NCI-H2171 treated with DMSO at 0.1 percent for 48 hours (cell line): ENCODE measurements around the gene B4GALT2.
A peak's percentile ranks its signal among the peaks of the same experiment; 100 is the strongest.

Source experiments
- DNase-seq: peaks from one replicate; lab custom pipeline; 2025; lab: John Stamatoyannopoulos, UW

Gene B4GALT2

DNA sequence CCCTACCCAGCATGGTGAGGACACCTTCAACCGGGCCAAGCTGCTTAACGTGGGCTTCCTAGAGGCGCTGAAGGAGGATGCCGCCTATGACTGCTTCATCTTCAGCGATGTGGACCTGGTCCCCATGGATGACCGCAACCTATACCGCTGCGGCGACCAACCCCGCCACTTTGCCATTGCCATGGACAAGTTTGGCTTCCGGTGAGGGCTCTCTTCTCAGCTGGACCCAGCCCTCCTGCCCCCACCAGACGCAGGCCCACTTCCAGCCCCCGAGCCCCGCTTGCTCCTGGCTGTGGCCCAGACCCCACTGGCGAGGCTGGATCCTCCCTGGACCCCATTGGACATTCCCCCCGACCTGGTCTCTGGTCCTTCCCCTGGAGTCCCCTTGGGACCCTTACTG lies 5.8 kb downstream of the B4GALT2 start:
- no peak for DNase-seq

DNA sequence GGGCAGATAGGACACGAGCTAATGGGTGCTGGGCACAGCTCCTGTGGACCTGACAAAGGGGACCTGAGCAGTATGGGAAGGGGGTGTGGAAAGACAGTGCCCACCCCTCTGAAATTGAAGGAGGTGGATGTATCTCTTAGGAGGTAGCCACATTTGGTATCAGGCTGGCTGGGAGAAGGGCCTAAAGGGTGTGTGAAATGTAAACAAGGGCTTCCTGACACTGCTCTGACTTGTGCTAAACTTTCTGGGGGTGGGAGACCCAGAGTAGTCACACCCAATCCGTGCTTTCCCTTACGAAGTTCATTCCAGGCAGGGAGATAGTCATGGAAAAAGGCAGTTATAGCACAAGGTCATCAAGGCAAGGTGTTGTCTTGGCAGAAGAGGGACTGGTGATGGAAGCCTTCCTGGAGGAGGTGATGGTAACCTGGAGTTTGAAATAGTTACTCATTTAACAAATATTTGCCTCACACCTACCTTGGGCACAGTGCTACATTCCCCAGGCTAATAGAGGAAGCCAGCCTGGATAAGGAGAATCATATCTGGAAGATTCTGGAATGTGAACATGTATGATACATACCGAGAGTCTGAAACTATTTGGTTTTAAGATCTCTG lies 7.1 kb downstream of the B4GALT2 start:
- DNase-seq = no peak

DNA sequence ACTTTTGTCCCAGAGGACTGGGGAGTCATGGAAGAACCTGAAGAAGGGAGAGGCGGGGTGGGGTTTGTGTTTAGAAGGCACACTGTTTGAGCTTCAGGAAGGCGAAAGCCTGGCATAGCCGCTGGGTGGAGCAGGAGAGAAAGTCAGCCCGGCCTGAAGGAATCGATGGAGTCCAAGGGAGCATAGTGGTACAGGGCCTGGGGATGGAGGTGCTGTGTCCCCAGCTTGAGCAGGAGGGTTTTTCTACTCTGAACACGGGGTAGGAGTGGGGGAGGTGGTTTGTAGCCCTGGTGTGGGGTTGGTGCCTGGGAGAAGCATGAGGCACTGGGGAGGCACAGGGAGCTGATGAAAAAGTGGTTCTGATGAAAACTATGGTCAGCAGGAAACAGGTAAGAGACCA lies 7.7 kb downstream of the B4GALT2 start:
- DNase-seq = no peak

DNA sequence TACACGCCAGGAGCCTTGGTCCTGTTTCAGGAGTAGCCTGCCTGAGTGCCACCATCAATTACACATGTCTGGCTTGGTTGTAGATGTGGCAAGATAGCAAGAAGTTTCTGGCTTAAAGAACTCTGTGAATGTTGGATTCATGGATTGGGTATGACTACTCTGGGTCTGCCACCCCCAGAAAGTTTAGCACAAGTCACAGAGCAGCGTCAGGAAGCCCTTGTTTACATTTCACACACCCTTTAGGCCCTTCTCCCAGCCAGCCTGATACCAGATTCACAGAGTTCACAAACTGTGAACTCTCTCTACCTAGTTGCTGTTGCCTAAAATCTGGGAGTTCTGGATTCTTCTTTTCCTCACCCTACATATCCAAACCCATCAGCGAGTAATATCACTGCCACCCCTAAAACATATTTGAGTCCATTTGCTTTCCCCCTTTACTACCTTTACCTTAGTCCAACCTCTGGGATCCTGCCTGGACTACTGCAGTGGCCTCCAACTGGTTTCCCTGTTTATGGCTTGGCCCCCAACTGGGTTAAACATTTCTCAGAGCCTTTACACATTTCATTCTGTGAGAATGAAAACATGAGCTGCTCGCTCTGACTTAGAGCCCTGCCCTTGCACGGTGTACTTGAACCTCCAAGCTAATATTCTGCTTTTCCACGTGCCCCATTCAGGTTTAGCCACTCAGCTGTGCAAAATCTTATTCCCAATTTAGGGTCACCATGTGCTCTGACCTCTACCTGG lies 8.3 kb downstream of the B4GALT2 start:
- DNase-seq = no peak

DNA sequence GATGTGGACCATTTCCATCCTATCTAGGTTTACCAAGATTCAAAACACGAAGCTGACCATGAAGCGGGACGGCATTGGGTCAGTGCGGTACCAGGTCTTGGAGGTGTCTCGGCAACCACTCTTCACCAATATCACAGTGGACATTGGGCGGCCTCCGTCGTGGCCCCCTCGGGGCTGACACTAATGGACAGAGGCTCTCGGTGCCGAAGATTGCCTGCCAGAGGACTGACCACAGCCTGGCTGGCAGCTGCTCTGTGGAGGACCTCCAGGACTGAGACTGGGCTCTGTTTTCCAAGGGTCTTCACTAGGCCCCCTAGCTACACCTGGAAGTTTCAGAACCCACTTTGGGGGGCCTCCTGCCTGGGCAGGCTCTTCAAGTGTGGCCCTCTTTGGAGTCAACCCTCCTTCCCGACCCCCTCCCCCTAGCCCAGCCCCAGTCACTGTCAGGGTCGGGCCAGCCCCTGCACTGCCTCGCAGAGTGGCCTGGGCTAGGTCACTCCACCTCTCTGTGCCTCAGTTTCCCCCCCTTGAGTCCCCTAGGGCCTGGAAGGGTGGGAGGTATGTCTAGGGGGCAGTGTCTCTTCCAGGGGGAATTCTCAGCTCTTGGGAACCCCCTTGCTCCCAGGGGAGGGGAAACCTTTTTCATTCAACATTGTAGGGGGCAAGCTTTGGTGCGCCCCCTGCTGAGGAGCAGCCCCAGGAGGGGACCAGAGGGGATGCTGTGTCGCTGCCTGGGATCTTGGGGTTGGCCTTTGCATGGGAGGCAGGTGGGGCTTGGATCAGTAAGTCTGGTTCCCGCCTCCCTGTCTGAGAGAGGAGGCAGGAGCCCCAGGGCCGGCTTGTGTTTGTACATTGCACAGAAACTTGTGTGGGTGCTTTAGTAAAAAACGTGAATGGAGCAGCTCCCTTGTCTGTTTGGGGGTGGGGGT lies 11.5 kb downstream of the B4GALT2 start:
- DNase-seq = no peak

DNA sequence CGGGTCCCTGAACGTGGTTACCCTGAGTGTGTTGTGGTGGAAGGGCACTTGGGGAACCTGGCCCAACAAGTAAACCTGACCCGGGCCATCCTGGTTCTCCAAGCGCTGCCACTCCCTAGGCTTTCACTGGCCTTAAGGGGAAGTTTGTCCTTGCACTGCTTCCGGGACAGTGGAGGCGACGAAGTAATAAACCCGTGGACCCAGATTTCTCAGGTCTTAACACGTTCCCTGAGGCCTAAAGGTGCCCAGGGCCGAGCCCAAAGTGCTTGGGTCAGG lies 12.1 kb downstream of the B4GALT2 start:
- DNase-seq = peak; percentile 41

DNA sequence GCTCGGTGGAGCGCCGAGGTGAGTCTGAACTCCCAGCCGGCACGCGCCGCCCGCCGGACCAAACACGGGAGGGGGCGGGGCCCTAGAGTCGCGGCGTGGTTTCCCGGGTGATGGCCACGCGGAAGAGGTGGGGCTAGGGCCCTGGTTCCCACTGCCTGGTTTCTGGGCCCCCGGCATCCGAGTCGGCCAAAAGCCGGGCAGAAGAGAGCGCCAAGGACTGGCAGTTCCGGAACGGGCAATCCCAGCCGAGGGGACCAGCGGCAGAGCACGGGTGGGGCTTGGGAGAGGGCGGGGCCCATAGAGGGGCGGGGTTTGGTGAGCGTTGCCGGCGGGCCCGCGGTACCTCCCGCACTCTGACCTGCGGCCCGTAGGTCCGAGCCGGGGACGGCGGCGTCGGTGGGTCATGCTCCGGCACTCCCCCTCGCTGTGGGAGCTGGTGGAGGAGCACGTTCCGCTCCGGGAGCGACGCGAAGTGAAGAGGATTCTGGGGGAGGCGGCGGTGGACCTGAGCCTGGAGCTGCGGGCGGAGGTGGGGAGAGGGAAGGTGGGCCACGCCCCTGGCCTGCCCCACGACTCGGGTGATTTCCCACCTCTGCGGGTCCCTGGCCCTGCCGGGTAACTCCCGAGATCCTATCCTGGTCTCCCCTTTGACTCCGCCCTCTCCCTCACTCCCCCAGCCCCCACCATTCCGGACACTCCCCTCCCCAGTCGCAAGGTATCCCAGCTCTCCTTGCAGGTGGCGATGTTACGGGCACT lies 12.6 kb downstream of the B4GALT2 start, which contains the start of gene CCDC24:
TSS of gene CCDC24 (plus strand) at position 124 of the 756 bp plus-strand sequence. CDS start at position 404, 280 bp downstream.
- DNase-seq = peak; percentile 60

DNA sequence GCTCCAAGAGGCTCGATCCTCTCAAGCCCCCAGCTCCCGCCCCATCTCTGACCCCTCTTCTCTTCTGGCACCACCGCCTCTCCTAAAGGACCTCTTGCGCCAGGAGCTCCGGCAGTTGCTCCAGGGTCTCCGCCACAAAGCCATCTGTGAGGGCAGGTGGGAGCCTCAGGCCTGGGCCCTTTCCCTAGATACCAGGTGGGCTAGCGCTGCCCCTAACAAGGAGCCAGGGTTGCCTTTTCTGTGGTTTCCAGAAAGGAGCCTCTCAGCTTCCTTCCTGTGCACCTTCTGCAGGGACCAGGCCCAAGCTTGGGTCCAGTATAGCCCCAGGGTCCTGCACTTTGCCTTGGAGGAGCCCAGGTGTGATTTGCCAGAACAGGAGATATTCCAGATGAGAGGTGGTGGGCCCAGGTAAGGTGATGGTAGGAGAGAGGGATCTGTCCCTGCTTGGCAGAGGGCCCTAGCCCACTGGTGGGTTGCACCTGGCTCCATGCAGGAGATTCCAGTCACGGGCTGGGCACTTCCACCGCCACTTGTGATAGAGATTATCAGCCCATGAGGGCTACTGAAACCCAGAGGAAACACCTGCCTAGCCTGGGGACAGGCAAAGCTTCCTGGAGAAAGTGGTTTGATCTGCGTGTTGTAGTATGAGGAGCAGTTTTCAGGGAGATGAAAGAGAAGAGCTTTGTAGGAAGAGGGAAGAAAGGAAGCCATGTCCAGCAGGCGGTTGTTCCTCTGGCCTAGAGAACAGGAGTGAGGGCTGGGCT lies 13.4 kb downstream of the B4GALT2 start:
- DNase-seq = no peak

DNA sequence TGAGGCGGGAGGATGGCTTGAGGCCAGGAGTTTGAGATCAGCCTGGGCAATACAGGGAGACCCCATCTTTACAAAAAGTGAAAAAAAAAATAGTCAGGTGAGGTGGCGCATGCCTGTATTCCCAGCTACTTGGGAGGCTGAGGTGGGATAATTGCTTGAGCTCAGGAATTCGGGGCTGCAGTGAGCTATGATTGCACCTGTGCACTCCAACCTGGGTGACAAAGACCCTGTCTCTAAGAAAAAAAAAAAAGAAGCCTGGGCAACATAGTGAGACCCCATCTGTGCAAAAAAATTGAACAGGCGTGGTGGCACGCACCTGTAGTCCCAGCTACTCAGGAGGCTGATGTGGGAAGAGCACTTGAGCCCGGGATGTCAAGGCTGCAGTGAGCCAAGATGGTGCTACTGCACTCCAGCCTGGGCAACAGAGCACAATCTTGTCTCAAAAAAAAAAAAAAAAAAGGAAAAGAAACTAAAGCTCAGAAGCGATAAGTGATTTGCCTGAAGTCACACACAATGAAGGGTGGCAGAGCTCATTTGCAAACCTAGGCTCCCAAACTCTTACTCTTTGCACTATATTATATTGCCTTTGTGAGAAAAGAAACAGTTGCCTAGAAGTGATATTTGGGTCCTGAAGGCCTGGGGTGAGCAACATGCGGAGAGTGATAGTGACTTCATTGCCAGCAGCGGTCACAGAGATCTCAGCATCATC lies 14.3 kb downstream of the B4GALT2 start:
- DNase-seq = no peak

DNA sequence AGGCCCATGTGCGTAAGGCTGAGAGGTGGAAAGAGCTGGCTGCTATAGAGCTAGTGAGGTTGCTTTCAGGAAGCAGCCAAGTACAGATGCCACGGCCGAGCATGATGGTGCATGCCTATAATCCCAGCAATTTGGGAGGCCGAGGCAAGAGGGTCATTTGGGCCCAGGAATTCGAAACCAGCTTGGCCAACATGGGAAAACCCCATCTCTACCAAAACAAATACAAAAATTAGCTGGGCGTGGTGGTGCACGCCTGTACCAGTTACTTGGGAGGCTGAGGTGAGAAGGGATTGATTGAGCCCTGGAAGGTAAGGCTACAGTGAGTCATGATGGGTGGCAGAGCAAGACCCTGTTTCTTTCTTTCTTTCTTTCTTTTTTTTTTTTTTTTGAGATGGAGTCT lies 15.1 kb downstream of the B4GALT2 start:
- DNase-seq = no peak

DNA sequence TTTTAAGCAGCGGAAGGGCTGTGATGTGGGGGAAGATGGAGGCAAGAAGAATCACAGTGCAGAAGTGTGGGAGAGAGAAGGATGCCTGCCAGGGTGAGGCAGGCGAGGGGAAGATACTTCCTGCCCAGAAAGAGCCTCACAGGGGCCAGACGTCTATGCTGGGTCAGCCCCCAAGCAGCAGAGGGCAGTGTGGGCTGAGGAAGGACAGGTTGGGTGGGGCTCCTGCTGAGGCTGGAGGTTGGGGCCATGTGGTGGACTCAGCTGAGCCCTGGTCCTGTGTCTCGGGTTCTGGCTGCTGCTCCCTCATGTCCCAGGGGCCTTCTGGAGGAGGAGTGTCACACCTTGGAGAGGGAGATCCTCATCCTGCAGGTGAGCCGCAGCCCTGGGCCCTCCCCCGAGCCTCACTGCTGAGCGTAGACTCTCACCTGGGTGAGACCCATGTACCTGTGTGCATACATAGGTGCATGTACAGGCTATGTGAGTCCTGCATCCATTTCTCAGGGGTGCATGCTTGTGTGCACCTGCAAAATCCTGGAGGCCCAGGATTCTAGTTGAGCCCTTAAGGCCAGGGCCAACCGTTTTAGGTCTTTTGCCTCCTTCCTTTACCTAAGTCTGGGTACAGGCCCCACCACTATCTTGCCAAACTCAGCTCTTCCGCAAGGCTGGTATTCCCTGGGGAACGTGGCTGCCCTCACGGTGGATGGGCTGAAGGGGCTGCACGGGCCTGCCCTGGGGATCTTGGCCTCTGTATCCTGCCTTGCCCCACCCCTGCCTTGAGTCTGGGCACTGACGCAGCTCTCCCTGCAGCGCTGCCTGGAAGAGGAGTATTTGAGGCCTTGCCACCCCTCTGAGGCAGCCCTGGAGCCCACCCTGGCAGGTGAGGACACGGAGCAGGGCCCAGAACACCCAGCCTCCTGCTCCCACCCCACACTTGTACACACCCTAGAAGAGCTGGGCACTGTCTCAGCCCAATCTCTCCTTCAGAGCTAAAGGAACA lies 16.1 kb downstream of the B4GALT2 start:
- peak; percentile 50 for DNase-seq

DNA sequence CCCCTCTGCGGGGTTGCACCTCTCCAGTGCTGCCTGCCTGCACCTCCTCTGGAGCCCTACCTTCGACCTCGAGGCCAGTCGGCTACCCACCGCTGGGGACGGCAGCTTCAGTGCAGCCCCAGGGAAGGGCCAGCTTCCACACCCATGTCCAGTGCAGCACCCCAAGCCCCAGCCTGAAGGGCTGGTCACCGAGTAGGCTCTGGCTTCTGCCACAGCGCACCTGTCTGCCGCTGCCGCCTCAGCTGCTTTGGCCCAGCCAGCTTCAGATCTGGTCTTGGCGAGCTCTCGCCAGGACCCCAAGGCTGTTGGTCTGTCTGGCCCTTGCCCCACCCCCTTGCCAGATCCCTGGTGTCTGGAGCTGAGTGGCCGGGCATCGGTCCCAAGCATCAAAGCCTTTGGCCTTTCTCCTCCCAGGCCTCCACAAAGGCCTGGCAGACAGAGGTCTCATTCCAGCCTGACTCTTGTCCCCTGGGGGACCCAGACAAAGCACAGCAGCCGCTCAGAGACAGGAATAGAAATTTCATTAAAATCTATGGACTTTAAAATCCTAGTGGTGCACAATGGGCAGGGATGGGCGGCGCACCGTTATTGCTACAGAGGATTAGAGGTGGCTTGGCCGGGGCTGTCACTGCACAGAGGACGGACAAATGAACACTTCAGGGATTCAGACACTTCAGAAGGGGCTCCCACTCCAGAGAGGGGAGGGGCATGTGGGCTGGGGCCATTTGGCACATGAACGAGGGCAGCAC lies 17.1 kb downstream of the B4GALT2 start:
- no peak for DNase-seq

DNA sequence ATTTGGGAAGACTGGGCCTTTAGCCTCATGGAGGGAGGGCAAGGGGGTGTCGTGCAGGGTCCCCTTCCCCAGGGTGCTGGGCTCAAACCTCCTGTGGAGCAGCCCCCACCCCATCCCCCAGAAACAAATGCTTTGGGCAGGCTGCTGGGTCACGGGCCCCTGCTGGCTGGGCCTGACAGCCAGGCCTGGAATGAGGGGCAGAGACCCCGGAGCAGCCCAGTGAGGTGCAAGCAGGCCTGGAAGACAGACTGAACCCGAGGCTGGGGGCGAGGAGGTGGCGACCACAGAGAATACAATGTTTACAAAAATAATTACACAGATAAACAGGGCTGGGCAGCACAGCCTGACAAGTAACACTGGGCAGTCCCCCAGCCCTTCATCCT lies 17.7 kb downstream of the B4GALT2 start:
- no peak for DNase-seq

DNA sequence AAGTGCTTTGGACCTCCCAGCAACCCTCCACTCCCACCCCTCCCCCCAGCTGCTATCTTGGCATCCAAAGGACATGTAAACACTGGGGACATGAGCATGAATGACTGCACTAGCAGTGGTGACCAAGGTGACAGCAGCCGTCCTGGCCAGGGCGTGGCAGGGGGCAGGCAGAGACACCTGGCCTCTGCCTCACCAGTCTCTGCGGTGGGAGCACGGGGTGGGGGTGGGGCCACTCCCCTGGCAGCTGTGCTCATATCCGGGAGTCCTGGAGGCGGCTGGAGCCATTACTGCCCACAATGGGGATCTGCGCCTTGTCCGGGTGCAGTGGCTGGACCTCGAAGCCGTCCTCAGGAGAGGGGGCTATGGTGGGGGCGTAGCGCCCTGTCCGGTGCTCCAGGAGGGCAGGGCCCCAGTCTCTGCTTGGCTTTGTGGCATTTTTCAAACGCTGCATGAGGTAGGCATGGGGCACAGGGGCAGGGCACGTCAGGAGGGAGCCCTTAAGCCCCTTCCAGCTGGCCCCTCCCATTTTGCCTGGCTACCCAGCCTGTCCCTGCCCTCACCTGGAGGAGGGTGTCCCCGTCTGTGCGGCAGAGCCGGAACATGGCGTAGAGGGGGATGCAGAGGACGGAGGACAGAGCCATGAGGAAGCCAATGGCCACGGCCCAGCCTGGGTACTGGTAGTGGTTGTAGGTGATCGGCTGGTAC lies 18.4 kb downstream of the B4GALT2 start:
- no peak for DNase-seq

DNA sequence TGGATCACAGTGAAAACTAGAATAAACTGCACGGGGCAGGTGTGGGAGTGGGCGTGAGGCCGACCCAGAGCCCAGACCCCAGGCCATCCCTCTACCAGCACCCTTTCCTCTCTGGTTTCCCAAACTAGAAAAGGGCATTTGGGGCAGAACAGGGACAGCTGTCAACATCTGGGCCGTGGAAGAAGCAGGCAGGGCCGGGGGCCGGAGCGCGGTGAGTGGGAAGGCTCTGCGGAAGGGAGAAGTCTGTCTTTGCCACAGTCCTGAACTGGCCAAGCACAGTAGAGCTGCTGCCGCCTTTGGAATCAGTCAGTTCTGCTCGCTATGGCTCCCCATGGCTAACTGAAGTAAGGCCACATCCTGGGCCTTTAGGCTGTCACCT lies 19.0 kb downstream of the B4GALT2 start:
- no peak for DNase-seq

DNA sequence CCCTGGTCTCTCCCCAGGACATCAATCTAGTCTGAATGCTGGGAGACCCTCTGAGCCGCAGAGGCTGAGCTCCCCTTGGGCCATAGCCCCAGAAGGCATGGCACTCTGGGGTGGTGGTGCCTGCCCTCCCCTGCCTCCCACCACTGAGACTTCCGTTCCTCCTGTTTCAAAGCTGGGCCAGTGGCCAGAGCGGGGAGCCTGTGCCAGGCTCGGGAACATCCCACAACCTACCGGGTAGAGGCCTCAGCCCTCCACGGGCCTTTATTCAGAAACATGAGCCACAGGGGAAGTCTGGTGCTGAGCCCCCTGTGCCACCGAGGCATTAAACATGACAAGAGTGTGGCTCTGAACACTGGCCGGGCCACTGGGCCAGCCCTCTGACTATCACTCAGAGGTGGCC lies 20.4 kb downstream of the B4GALT2 start:
- no peak for DNase-seq

DNA sequence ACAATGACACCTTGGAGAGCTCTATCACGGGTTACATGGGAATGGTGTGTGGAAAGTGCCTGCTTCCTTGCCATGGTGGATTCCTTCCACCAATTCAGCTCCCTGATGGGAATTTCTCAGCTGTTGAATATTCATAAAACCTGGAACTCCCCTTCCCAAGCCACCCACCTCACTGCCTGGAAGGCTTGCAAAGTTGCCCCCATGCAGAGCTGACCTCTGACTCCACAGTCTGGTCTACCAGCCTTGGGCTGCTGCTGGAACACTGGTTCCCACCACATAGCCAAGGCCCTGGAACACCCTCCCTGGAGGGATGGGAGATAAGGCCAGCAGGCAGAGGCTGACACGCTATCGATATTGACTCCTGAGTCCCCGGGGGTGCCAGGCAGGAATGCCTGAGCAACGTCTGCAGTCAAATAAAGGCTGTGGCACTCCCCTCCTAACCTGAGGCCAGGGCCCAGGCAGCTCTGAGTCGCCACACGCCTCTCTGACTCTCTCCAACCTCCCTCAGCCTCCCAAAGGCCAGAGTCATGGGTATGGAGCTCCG lies 21.2 kb downstream of the B4GALT2 start:
- DNase-seq = no peak

DNA sequence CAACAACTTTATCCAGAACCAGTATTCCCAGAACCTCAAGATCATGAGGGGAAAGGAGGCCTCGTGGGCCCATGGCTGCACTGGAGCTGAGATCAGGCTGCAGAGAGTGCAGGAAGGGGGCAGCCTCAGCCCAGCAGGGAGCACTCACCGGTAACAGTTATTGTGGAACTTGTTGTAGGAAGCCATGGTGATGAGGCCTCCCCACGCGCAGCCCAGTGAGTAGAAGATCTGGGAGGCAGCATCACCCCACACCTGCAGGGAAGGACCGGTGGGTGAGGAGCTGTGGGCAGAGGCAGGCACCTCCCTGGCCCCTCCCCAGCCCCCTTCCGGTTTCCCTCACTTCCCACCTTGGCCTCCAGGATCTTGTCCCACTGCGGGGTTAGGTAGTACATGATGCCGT lies 23.2 kb downstream of the B4GALT2 start:
- DNase-seq = no peak
